ENCODE measurements around the gene EIF4E2. TPM values are rescaled to one million over a fixed set of nuclear protein-coding genes. Genes with fewer than 3 reads are reported as not detected.

Gene EIF4E2
- total and polyA plus RNA-seq, 2 of the 13 experiments (the other 11 are each of a cell fraction or from before 2014, with no cell fraction given), result 25.0 to 101 TPM

- no peaks in the 10 kb centered on the region for H3K79me2 ChIP-seq (ENCODE audit: insufficient read depth, low read length)
- ChIA-PET POLR2A (no interaction called here), CTCF (ENCODE audit: low intra/inter-chr PET ratio, low total read pairs) (no interaction called here)
- H3K9me3 ChIP-seq (ENCODE audit: low read length), result no peaks in the 10 kb centered on the region
- no peaks in the 10 kb centered on the region; the same call in 1 of the 2 replicates for H4K20me1 ChIP-seq (ENCODE audit: insufficient read depth, low read length)
- WGBS (ENCODE audit: low lambda C conversion rate), result 14% methylated on average over 3 of the region's 3 CpGs
- DNase-seq (ENCODE audit: low spot score) (no peak), FAIRE-seq (no peak), ATAC-seq (no peak)
- no peaks in the 10 kb centered on the region for H3K4me1 ChIP-seq (ENCODE audit: insufficient read depth, low read length)
- no peak overlapping the region for H3K9ac ChIP-seq (ENCODE audit: insufficient read depth, low read depth, low read length)
- in situ Hi-C loops (cut with HindIII; ENCODE audit: extremely low pct_ligation_motif_present, low pct_unique_long_range_greater_than_20kb) (loop anchor here (5.0 kb wide), 1 partner anchor 59 kb away; the partner anchor contains the start of gene ALPI), intact Hi-C loops (cut with micrococcal nuclease; ENCODE audit: unreplicated experiment) (no loop called here)
- no peaks in the 10 kb centered on the region for H3K36me3 ChIP-seq (replicated peaks in 1 of 2; ENCODE audit: control insufficient read depth in 1 of 2, insufficient read depth in 2 of 2, low read length in 2 of 2)
- H3K27ac ChIP-seq (ENCODE audit: extremely low read length, insufficient read depth, low read length), result no peak overlapping the region
- no peak overlapping the region for H3K4me3 ChIP-seq (replicated peaks in 1 of 3; ENCODE audit: insufficient read depth in 1 of 3, low read depth in 2 of 3, low read length in 3 of 3)
- TF ChIP-seq TSC22D2 (CRISPR knock-in tag; IDR thresholded peaks at IDR 0.05; ENCODE audit: borderline replicate concordance) (no peak), MYNN (CRISPR knock-in tag; IDR thresholded peaks at IDR 0.05; ENCODE audit: low read depth) (no peak), HHEX (CRISPR knock-in tag; IDR thresholded peaks at IDR 0.05) (no peak), NFIC (IDR thresholded peaks at IDR 0.05; ENCODE audit: low read length) (no peak), ZNF782 (CRISPR knock-in tag; IDR thresholded peaks at IDR 0.05; ENCODE audit: borderline replicate concordance) (no peak), ZFAT (CRISPR knock-in tag; conservative IDR thresholded peaks at IDR 0.05) (no peak), GABPB1 (CRISPR knock-in tag; IDR thresholded peaks at IDR 0.05) (no peak), TEAD2 (CRISPR knock-in tag; IDR thresholded peaks at IDR 0.05) (no peak), HDAC2 (CRISPR knock-in tag; IDR thresholded peaks at IDR 0.05) (no peak), HMG20B (CRISPR knock-in tag; conservative IDR thresholded peaks at IDR 0.05) (no peak), ZNF549 (CRISPR knock-in tag; IDR thresholded peaks at IDR 0.05) (no peak), RXRA (CRISPR knock-in tag; IDR thresholded peaks at IDR 0.05) (no peak), RXRB (CRISPR knock-in tag; IDR thresholded peaks at IDR 0.05; ENCODE audit: borderline replicate concordance) (no peak), ATF7-NPFF (CRISPR knock-in tag; IDR thresholded peaks at IDR 0.05; ENCODE audit: low read depth) (no peak), PHF20 (CRISPR knock-in tag; IDR thresholded peaks at IDR 0.05) (no peak), ZSCAN25 (CRISPR knock-in tag; IDR thresholded peaks at IDR 0.05) (no peak), SNRNP70 (IDR thresholded peaks at IDR 0.05; ENCODE audit: low read depth, low read length) (no peak)
- no peak overlapping the region for H3K4me2 ChIP-seq (ENCODE audit: low read depth, low read length)
- H2AFZ ChIP-seq (ENCODE audit: low read length), result no peak overlapping the region
- peaks cover 26 to 77% of the 10 kb centered on the region in 2 experiments for H3K27me3 ChIP-seq (ENCODE audit: control insufficient read depth in 1 of 2, insufficient read depth in 2 of 2, low read length in 2 of 2)
- BruUV-seq (replicated peaks), result no TSS peak
These were observed 33.9 kb upstream of the EIF4E2 start for GRCh38 chr2:232516551-232516950.

Data from HepG2 (cell line).